GM18861 (cell line): ENCODE data around the gene PIK3C2B.
A peak's percentile ranks its signal among the peaks of the same experiment; 100 is the strongest.

ENCODE experiments used
- ATAC-seq: cut with Tn5 transposase; IDR thresholded peaks from one replicate; pipeline ENCODE4 v1.9.1; 2021; ENCODE audit not compliant: unreplicated experiment

Gene PIK3C2B

DNA sequence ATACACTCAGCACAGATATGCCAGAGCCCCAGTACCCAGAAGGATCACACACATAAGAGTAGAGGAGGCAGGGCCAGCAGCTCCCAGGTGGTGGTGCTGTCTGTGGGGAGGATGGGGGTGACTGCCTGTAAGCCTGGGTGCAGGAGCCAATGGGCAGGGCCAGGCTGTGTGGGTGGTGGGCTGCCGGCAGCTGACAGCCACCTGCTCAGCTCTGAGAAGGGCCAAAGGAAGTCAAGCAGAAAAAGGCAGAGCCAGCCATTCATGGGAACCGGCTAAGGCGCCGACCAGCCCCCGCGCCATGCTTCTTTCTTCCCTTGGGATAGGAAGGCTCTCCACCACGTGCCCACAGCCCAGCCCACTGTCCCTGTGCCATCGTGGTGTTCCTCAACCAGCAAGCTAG, 14.1 kb downstream of the PIK3C2B start:
- peak; percentile 69 for ATAC-seq

DNA sequence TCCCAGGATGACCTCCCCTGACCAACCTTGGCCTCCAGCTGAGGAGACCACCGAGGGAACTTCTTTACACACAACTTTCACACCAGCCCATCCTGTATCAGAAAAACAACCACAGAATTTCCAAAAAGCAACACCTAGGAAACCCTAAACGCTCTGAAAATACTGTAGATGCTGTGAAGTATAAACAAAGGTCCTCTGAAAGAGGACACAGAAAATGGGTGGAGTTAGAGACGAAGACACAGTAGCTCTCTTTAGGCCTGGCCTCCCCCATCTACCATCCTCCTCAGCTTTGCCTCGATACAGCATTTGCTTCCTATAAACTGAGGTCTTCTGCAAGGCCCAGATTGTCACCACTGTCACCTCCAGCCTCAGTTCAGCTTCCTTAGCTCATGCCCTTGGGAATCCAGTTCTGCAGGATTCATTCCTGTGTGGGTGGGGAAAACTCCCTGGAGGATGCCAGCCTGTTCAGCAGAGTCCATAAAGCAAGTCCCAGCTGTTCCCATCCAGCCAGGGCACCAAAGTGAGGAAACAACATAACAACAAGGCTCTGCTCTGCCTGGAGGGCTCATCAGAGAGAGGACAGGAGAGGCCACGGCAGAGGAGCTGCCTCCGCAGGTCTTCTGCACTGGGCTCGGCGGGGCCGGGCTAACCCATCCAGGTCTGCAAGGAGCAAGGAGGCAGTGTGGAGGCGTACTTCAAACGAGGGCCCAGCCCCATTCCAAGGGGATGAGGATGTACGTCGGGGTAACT, 15.0 kb downstream of the PIK3C2B start:
- ATAC-seq = no peak

DNA sequence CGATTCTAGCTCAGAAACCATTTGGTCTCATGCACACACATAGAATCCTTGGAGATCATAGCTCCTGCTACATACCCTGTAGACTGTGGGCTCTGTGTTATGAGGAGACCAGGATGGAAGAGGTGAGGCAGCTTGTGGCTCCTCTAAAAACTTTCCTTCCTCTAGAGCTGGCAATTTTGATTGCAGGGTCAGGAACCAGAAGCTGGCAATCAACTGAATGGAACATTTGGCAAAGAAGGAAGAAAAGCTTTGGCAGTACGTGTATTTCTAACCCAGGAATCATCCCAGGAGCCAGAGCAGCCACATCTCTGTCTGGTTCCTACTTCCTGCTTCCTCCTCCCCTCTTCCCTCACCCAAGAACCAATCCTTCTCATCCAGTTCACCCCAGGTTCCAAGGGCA, 15.7 kb downstream of the PIK3C2B start:
- no peak for ATAC-seq

DNA sequence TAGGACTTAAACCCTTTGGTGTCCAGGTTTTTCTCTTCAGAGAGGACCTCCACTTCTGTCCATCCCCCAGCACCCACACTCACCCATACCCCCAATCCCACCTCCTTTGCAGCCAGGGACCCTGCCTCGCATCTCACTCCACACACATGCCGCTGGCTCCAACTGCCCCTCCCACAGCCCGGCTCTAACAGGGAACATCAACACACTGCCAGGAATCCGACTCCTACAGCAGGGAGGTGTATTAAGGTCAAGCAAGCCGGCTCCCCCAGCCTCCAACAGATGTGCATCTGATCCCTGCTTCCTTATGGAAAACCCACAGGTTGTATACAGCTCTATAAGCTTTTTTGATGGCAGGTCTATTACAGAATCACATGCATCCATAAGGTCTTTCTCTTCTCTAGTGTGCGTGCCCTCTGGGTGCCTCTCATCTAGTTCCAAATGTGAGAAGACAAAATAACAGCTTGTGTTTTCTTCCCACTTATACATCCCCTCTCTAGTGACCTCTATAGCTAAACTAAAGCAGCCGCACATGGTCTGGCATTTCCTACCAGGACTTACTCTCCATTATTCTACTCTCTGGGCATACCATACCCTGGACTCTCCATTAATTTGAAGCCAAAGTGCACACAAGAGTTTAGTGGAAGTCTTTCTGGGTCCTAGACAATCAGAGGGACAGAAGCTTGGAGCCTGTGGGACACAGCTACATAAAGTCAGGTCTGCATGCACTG, 16.3 kb downstream of the PIK3C2B start:
- ATAC-seq = no peak

DNA sequence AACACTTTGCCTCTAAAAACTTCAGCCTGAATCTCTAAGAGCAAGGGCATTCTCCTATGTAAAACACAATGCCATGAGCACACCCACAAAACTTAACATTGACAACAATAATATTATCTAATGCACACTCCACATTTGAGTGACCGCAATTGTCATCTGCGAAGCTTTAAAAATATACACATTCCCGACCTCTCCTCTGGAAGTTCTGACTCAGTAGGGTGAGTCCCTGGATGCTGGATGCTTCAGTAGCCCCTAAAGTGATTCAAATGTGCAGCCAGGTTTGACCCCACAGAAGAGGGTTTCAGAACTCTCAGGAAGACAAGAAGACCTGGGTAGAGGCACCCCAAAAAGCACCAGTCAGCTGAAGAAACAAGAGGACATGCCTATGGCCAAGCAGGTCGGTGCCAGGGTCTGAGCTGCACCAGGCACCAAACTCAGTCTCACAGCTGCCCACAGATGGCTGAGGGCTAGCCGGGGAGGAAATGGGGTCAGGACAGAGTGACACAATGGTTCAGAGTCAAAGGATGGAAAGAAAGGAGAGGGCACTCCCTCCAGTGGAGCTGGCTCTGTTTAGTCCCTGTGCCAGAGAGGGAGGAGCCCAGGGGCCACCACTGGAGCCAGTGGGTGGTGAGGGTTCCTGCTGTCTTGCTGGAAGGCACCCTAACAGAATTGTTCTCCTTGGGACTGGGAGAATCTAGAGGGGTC, 17.4 kb downstream of the PIK3C2B start:
- ATAC-seq = no peak

DNA sequence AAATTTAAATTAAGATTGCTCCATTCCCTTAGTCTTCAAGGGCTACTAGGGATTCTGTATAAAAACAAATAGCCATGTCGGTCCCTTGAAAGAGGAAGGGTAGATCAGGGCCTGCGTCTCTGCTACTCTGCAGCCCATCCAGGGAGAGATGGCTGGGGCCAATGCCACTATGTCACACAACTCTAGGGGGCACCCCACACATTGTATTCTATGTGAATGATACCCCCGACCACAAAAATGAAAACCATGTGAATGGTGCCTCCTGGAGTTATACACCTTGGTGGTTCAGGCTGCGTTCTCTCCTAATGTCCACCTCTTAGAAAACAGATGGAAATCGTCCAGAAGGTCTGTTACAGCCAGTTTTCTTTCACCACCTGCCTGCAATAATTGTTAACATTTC, 18.0 kb downstream of the PIK3C2B start:
- no peak for ATAC-seq

DNA sequence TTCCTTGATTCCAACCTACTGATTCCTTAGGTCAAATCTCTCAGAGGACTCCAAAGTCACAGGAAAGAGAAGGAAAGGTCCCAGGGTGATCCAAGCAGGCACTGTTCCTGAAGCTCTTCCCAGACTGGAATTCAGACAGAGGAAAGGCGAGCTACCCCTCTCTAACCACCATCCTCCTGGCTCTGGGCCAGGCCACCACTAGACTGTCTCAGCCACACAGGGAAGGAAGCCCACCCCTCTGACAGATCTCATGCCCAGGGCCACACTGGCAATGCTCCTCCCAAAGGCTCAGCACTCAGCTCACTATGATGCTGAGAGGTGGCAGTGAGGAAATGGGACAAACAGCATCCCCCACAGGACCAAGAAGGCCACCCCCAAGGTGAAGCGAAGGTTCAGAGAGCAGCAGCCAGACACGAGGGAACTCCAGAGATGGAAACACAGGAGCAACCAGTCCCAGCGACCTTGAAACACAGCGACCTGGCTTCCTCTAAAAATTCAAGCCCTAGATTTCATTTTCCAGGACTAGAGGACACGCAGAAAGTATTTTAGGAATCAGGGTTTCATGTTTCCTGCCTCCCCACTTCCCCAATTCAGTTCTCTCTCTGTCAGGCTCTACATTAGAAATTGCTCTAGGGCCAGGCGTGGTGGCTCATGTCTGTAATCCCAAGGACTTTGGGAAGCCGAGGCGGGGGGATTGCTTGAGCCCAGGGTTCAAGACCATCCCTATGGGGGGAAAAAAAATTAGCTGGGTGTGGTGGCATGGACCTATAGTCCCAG, 18.8 kb downstream of the PIK3C2B start:
- no peak for ATAC-seq

DNA sequence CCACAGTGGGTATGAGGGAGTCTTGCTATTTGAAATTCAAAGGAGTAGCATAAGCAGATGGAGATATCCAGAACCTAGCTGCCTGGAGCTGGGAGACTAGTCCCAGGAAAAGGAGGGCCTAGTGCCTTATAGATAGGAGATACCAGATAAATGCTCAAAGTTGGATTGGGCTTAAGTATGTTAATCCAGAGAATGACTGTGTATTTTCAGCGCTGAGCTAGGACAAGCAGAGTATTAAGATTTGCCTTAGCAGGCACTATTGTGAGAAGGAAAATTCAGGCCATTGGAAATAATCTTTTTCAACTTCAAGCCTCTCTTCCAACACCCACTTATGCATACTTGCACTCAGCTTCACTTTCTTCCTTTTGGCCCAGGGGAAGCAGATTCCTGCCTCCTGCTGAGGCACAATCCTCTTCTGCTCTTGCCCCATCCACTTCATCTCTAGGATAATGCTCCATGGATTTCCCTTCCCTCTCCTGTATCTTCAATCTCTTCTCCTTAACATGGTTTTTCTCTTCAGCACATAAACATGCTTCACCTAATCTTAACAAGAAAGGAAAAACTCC, 21.1 kb downstream of the PIK3C2B start:
- ATAC-seq = no peak

DNA sequence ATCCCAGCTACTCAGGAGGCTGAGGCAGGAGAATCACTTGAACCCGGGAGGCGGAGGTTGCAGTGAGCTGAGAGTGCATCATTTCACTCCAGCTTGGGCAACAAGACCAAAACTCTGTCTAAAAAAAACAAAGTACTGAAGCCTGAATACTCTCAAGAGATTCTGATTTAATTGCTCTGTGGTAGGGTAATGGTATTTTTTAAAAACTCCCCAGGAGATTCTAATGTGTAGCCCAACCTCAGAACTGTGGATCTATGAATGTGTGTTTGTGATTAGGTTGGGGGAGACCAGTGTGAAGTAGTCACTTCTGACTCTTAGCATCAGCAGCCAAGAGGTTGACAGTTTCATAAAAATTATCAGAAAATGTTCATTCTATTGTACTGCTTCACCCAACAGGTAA, 21.9 kb downstream of the PIK3C2B start:
- ATAC-seq = no peak

DNA sequence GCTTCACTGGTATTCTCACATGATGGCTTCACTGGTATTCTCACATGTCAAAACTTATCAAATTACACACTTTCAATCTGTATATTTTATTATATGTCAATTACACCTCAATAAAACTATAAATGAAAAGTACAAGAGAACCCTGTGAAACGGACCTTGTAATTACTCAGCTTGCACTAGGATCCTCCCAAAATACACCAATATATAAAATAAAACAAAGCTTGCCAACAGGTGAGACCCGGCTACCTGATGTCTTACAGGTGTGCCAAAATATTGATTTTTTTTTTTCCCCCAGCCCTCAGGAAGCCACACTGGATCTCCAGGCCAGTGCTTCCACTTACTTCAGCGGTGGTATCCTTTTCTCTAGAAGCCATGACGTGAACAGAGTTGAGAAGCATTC, 22.9 kb downstream of the PIK3C2B start:
- no peak for ATAC-seq

DNA sequence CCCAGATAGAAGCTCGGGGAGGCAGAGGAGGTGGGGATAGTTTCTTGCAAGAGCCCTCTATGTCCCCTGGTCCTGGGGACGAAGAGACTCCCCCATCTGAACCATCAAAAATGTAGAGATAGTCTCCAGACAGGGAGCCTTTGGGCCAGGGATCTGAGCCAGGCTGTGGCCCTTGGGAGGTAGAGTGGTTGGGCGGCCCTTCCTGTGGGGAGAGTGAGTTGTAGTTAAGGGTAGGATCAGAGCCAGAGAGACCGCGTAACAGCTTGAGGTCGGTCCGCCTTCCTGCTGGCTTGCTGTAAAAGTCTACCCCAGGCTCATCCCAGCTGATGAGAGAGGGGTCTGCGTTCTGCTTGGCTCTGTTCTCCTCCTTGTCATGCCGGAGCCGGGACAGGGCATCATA, 25.3 kb downstream of the PIK3C2B start:
- no peak for ATAC-seq

DNA sequence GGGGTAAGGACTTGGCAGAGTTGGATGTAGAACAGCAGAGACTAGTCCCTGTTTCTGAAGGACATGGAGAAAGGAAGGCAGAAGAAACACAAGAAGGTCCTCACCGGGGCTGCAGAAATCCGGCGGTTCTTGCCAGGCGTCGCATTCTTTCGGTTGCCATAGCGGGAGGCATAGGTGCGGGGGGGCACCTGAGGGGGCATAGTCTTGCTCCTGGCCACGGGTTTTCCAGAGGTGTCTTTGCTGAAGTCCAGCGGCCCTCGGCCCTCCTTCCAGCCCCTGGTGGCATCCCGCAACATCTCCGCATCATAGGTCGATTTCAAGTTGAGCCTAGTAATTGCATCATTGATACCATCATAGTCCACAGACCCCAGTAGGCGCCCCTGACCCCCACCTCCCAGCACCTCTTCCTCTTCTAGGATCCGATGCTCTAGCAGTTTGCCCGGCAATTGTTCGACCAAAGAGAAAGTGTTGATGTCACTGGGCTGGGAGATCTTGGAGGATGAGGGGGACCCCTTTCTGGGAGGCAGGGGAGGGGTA, 25.8 kb downstream of the PIK3C2B start:
- no peak for ATAC-seq

DNA sequence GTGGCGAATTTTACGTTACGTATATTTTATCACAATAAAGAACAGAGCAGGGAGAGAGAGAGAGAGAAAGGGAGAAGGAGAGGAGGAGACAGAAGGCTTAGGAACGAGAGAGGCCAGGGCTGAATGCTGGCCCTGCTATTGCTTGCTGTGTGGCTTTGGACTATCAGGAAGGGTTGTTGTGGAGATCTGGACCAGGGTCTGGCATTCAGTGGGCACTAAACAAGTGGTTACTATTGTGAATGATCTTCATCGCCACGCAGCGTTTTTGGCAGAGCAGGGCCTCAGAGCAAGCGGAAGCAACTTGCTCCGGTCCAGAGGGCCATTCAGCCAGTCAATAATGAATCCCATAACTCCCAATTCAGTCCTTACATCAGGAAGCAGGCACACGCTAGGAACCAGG, 26.4 kb downstream of the PIK3C2B start:
- no peak for ATAC-seq

DNA sequence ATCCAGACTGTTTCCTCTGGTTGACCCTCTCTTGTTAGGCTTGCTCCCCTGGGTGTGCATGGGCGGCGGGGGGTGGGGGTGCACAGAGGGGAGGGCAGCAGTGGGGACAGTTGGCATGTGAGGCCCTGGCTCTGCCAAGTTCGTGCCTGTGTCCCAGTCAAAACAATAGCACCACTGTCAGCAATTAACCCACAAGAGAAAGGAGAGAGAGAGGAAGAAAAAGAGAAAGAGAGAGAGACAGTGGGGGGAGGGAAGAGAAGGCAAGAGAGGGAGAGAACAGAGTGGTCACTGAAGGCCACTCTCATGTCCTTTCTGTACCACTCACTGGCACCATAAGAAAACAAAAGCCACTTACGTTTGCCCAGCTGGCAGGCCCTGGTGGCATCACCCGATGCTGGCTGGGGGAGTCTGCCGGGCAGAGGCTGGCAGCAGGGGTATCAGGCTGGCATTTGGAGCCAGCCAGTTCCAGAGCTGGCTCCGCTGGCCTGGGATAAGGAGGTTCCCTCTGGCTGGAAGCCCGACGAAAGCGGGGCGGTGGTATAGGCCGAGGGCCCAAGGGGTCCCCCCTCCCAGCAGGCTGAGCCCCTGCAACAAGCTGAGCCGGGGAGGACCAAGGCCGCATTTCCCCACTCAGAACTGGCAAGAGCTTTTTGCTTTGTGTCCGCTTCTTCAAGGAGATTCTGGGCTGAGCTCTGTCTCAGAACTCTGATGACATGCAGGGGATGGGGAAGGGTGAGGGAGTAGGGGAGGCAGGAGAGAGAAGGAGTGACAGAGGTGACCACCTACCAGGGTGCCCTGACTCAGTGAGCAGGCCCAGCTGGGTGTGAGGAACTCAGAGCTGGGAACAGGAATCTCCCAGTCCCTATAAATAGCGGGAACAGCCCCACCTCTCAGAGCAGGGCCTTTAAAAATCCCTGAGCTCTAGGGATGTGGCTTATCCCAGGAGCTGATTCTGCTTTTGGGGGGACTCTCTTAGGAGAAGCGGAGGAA, 27.9 kb downstream of the PIK3C2B start:
- no peak for ATAC-seq

DNA sequence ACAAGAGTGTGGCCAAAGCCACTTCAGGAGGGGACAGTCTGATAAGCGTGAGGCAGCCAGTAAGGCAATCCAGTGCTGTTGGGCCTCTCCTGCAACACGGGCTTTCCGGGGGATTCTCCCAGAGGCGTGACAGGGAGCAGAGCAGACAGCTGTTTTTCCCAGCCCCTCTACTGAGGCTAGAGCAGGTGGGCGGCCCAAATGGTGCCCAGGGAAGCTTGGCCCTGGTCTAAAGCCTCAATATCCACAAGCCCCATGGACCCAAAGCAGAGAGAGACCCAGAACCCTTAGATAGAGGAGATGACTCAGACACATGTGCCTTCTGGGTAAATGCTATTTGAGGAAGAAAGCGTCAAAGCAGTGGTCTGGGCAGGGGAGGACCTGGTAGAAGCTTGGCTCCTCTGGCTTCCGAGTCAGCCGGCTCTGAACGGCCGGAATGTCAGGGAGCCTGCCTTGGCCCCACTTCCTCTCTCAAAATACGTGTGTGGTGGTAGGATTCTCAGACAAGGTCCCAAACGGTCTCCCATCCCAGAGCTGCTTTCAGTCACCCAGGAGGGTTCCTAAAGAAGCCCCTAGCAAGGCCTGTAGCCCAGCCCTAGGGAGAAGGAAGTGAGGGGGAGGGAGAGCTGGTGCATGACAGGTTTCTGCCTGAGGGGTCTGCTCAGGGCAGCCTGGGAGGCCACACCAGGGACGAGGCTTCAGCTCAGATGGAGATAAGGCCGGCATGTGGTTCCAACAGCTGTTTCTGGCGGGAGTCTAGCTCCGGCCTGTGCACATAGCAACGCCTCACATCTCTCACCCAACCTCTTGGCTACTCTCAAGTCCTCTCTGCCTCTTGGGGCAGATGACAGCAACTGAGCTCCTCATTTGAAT, 28.8 kb downstream of the PIK3C2B start:
- peak; percentile 65 for ATAC-seq

DNA sequence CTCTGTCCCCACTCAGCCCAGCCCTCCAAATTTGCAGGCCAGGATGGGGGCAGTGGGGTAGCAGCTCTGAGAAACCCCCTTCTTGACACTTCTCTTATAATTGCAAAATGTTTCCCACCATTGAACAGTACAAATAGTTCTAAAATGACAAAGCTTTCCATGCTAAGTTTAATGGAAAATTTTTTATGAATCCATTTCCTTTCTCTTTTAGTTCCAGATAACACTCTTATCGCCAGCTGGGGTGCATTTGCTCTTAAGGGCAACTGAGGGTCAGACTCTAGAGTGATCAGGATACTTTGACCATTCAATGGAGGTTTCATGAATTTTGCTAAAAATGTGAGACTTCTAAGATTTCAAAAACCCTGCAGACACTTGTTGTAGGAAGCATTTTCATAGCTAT, 29.9 kb downstream of the PIK3C2B start:
- ATAC-seq = no peak

DNA sequence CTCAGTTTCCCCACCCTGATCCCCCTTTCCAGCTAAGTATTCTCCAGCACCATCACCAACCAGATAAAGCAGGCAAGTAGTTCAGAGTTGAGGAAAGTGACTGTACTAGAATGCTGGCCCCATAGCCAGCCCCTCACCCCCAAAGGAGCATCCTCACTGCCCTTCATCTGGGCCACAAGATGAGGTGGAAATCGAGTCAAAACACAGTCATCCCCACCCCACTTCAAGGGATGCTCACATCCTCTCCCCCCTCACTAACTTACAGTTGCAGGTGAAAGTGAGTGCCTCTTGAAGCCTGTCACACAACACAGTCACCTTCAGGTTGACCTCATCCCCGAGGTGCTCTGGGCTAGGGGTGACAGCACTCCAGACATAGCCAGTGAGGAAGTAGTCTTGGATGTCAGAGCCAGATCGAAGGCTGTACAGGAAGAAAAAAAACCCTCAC, 30.4 kb downstream of the PIK3C2B start:
- ATAC-seq = no peak
